GM18951 (cell line): ENCODE measurements around the gene SYNM.
"Not testable (repeated sequence)": the region's sequence is repeated elsewhere in the genome, so short reads cannot be mapped to it uniquely, and the experiment has no call there.

Source experiments
- POLR2A ChIP-seq: IDR thresholded peaks from 4 replicates; pipeline ENCODE4 v1.6.1; 2011; ENCODE audit warnings: mild to moderate bottlenecking; ENCODE audit not compliant: insufficient read length, insufficient read depth; ENCODE audit errors: extremely low read depth
- in situ Hi-C: fragments of 300-500 bp; cut with MboI; formaldehyde crosslinking; loops from one replicate; pipeline ENCODE4 v1.12.0; 2022; ENCODE audit warnings: low sequenced_read_pairs, mixed read lengths, inconsistent platforms; ENCODE audit not compliant: unreplicated experiment

SYNM gene

DNA sequence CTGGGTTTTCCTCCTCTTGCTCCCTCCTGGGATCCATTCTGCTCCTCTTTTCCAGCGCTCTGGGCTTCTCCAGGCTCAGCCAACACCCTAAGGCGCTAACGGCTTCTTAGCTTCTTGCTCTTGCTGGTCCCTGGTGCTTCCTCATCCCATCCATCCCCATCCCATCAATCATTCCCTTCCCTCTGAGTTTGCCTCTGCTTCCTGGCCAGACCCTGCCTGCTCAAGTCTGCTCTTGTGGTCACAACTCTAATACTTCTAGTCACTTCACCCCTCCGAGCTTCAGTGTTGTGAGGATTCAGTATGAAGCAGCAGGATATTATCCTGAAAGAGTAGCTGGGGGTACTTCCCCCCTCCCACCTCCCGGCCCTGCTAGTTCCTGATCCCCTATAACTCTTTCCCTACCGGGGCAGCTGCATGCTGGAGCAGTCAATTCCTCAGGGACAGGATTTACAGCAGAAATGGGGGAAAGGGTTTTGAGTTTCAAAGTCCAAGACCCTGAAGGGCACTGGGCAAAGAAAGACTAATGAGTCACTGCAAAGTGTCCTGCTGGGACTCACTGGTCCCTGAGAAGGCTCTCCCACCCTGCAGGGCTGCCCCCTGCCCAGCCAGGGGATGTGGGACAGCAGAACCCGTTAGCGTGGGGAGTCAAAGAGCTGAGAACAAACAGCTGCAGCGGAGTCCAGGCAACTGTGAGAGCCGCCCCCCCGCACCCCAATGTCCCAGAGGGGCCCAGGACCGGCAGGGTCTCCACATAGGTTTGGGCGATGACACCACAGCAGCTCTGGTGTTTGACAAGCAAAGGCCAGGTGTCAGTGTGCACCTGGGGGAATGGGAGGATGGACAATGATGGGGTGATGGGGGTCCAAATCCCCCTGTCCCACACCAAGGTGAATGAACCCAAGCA is 2.3 kb upstream of the SYNM start:
- in situ Hi-C loops, result no loop called here
- no peak for TF ChIP-seq POLR2A

DNA sequence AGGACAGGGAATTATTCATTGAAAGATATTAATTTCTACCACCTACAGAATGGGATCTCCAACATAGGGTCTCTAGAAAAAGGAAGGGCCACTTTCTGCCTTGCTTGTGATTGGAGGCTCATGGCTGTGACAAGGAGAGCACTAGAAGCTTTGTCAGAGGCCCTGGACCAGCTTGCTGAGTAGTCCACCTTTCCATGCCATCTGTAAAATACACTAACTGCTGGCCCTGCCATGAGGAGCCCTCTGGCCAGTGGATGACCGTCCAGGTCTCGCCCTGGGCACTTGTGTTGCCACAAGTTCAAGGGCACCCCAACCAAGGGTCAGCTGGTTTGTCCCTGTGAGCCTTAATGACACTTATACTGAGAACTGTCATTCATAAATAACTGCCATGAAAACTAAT is 1.6 kb upstream of the SYNM start:
- in situ Hi-C loops, result no loop called here
- TF ChIP-seq POLR2A, result no peak

DNA sequence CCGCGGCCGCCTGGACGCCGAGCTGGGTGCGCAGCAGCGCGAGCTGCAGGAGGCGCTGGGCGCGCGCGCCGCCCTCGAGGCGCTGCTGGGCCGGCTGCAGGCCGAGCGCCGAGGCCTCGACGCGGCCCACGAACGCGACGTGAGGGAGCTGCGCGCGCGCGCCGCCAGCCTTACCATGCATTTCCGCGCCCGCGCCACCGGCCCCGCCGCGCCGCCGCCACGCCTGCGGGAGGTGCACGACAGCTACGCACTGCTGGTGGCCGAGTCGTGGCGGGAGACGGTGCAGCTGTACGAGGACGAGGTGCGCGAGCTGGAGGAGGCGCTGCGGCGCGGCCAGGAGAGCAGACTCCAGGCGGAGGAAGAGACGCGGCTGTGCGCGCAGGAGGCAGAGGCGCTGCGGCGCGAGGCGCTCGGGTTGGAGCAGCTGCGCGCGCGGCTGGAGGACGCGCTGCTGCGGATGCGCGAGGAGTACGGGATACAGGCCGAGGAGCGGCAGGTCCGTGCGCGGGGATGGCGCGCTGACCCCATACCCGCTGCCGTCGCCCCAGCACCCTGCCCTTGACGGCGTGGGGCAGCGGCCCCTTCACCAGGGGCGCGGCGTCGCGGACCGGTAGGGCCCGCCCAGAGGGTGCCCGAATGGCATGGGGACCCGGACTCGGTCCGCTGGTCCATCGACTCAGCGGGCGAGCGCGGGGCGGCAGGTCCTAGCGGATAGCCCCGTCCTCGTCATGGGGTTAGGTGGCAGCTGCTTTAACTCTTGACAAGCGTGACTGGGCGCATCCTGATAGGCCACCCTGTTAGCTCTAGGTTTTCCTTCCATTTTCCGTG is 848 bp downstream of the SYNM start:
- in situ Hi-C loops, result no loop called here
- TF ChIP-seq POLR2A, result no peak

DNA sequence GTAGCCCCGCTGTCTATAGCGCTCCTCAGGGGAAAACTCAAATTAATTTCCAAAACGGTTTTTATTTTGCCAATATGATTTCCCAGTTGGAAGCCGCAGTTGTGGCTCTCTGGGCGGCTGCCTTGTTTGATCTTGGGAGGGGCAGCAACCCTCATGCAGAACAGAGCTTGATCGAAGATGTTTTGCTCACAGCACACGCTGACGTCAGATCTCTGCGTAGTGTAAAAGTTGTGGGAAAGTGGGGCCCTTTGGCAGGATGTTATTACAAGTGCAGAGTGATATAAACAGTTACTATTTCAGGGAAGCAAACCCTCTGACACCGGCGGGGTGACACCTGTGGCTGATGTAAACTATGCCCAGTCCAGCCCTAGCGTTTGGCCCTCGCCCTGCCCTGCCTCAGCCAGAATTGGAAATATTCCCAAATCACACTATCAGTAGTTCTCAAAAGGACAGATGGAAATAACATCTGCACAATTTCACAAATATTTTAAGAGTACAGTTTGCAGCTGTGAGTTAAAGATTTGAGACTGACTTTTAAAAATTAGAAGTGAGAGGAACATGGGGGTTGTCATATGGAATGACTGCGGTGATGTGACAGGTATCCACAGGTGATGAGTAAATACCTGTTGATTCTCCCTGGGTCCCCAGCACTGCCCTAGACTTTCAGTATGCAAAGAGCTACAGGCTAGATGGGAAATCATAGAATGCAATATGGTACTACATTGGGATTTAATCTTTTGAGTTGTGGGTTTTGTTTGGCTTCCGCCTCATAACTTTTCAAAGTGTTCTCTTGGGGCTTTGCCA is 1.7 kb downstream of the SYNM start:
- in situ Hi-C loops, result no loop called here

DNA sequence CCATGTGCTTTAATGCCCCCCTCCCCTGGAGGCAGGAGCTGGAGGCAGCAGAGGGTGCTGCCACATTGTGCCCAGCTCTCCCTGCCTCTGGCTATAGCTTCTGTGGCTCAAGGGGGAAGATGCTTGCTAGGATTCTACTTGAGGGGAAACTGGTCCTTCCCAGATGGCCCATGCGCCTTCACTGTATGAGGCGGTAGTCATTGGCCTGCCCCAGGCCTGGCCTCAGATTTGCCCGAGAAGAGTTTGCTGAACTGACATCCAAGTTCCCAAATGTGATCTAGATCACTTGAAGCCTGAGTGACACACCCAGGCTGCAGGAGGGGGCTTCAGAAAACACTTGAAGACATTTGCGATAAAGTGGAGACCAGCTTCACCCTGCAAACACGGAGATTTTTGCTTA is 4.1 kb downstream of the SYNM start:
- in situ Hi-C loops, result no loop called here
- no peak for TF ChIP-seq POLR2A

More for the DNA sequence above, 1.7 kb downstream of the SYNM start:
- no peak for TF ChIP-seq POLR2A

DNA sequence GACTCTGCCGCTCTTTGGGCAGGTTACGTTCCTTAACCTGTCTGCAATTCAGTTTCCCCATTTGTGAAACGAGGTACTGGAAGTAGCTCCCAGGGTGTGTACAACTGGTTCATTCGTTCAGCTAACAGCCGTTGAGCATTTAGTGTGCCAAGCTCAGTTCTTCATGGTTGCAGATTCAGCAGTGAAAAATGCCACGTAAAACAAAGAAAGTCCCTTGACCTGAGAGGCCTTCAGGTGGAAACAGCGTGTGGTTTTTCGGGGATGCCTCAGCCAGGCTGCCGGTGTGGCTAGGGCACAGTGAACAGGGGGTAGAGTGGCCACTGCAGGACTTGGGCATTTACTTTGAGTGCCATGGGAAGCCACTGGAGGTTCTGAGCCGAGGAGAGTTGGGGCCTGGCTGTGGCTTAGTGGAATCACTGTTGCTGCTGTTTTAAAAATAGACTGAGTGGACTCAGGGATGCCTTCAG is 4.7 kb downstream of the SYNM start:
- in situ Hi-C loops, result no loop called here
- TF ChIP-seq POLR2A, result no peak

DNA sequence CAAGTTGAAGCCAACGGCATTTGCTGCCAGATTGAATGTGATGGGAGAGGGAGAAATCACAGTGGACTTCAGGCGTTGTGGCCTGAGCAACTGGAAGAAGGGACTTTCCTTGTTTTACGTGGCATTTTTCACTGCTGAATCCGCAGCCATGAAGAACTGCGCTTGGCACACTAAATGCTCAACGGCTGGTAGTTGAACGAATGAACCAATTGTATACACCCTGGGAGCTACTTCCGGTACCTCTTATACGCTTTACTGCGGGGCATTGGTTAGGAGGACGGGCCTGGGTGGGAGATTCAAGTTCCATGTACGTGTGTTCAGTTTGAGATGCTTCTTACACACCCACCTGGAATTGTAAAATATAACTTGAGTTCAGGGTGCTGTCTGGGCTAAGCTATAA is 5.2 kb downstream of the SYNM start:
- TF ChIP-seq POLR2A, result no peak
- in situ Hi-C loops, result no loop called here

DNA sequence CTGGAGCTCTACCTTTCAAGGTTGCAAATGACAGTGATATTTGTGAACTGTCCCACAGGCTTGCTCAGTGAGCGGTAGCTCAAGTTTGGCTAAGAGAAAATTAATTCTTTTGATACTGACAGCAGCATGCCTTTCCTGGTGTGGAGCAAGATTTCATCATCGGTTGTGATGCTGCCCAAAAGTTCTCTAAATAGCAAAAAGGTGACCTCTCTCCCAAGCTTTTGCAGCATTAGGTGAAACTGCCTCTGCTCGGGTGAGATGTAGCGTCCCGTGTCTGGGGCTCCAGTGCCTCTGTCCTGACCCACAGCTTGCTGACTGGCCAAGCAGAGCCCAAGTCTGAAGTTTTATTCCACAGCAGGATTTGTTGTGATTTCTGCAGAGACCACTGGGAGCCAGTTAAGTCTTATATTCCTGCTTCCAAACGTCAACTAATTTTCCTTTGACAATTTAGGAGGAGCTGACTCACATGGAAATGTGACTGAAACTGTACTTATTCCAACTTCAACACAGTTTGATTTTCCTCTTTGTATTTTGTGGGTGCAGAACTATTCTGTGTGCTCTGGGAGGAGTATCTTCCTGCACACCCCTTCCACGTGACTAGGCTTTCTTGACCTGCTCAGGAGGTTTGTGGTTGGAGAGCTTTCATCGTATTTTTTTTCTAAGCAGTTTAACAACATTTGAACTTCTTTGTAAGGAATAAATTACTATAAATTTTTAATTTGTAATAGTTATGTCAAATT is 5.9 kb downstream of the SYNM start:
- TF ChIP-seq POLR2A, result no peak
- in situ Hi-C loops, result no loop called here

DNA sequence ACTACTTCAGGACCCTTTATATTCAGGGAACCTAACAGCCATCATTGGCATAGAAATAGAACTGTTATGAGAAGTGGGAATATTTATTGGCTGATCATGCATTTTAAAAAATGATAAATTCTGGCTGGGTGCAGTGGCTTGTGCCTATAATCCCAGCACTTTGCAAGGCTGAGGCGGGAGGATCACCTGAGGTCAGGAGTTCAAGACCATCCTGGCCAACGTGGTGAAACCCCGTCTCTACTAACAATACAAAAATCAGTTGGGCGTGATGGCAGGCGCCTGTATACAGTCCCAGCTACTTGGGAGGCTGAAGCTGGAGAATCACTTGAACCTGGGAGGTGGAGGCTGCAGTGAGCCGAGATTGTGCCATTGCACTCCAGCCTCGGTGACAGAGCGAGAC is 6.8 kb downstream of the SYNM start:
- in situ Hi-C loops, result not testable (repeated sequence)

DNA sequence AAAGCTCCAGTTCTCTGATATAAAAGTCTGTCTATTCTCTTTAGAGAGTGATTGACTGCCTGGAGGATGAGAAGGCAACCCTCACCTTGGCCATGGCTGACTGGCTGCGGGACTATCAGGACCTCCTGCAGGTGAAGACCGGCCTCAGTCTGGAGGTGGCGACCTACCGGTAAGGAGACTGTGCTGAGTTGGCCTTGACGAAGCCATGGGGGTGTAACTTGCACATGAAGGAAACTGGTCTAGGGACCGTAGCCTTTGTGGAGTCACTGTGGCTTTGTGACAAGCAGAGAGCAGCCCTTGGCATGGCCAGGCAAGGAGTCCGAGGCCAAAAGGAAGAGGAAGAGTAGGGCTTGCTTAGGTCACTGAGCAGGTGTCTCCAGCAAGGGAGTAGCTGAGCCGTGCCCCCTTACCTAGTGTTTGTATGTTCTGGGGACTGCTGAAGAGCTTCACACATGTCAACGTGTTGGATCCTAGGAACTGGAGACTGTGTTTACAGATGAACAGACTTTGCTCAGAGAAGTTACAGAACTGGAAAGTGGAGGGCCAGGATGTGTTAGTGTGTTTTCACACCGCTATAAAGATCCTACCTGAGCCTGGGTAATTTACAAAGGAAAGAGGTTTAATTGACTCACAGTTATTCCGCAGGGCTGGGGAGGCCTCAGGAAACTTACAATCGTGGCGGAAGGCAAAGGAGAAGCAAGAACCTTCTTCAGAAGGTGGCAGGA is 8.8 kb downstream of the SYNM start:
- TF ChIP-seq POLR2A, result no peak
- in situ Hi-C loops, result no loop called here

DNA sequence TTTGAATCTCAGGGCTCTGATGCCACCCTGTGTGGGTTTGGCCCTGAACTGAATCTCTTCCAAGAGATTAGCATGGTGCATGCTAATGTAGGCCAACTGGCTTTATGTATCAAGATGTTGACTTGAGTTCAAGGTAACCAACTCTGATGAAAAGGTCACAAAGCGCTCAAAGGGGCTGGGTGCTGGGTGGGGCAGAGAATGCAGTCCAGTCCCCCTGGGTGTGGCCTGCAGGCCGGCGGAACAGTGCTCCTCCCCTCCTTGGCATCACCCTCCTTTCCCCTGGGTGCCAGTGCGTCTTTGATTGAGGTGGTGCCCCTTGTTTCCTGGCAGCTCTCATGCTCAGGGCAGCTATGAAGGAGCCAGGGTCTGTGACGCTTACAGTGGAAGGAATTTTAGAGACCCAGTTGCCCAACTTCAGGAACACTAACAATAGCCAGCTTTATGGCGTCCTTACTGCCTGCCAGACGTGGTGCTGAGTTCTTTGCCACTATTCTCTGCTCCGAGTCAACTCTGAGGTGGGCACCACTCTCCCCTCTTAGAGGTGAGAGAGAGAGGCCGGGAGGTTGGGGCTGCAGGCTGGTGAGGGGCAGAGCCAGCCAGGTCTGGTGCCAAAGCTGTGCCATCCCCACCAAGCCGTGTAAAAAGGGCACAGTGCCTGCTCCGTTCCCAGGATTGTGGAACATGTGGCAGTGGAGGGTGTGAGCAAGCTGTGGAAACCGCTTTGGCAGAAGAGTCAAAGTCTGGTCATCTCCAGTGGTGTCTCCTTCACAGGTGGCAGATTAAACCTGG is 9.8 kb downstream of the SYNM start:
- in situ Hi-C loops, result no loop called here

More for the DNA sequence above, 9.8 kb downstream of the SYNM start:
- TF ChIP-seq POLR2A, result no peak
